Ovary (tissue), 9 donors: Measurements from ENCODE around the gene ANKK1. TPM values are rescaled to one million over a fixed set of nuclear protein-coding genes. Genes with fewer than 3 reads are reported as not detected.

Source experiments
- DNase-seq, 5 donors: peaks; one replicate each; pipeline ENCODE4 v3.0.0-alpha.2; 2019 to 2020
- H3K27ac ChIP-seq, 2 donors: fragments of 200-600 bp; one replicate each; pipeline versions ENCODE4 v1.5.1 to v1.8.0; 2019 to 2022
- H3K27me3 ChIP-seq: fragments of 200-600 bp; one replicate; pipeline ENCODE4 v1.8.0; 2022
- H3K36me3 ChIP-seq: fragments of 200-600 bp; sonication (generic); one replicate; pipeline ENCODE4 v1.5.1; 2019
- H3K4me1 ChIP-seq: one replicate; pipeline ENCODE4 v1.8.1; 2013; ENCODE audit warnings: mild to moderate bottlenecking, moderate library complexity; ENCODE audit not compliant: insufficient read depth
- H3K4me3 ChIP-seq: fragments of 200-600 bp; sonication (generic); one replicate; pipeline ENCODE4 v1.5.1; 2017
- H3K9me3 ChIP-seq, 2 donors: fragments of 200-600 bp in 1 of 2; sonication (generic) in 1 of 2; one replicate each; pipeline versions ENCODE4 v1.5.1 to v1.8.1; 2013 to 2019; ENCODE audit warnings: mild to moderate bottlenecking in 1 of 2, moderate library complexity in 1 of 2
- EP300 ChIP-seq: sonication (generic); formaldehyde crosslinking; IDR thresholded peaks from one replicate; pipeline ENCODE4 v1.6.1; 2017; ENCODE audit warnings: antibody characterized with exemption
- POLR2A ChIP-seq: fragments of 450-650 bp; IDR thresholded peaks from one replicate; pipeline ENCODE4 v1.6.1; 2017; ENCODE audit warnings: antibody characterized with exemption, mild to moderate bottlenecking, moderate library complexity
- WGBS, 3 donors: extraction: QIAGEN DNeasy Blood & Tissue Kit in 1 of 3; methylation state at CpG; one replicate each; pipeline versions ENCODE4 v1.1.5 to v1.1.7; 2013 to 2017; 5-methylcytosine and 5-hydroxymethylcytosine counted together
- intact Hi-C, 4 donors: fragments of 100-400 bp; cut with DNase I; formaldehyde crosslinking; loops; one replicate each; pipeline versions ENCODE4 v1.11.0 to v1.15.1; 2022 to 2023
- polyA plus RNA-seq, 2 donors: library from polyadenylated mRNA; stranded (reverse); fragments of 200-250 nt in 1 of 2; fragments of 350-450 nt in 1 of 2; fragmentation: Illumina TruSeq in 1 of 2; extraction: RNeasy Lipid Tissue Mini Kit (QIAGEN cat#74804) in 1 of 2; gene quantifications; one replicate each; pipeline ENCODE4 v1.2.3, GENCODE V29; 2013 to 2014
- total RNA-seq, 7 donors: library from RNA; depleted of rRNA in 2 of 7; stranded (reverse); fragments of >200 nt in 2 of 7; fragmentation: NEBNext Ultra II Directional in 3 of 7; extraction: Animal tissue kit (Norgen Biotek cat#: 25700) in 3 of 7; gene quantifications; one replicate each; pipeline versions ENCODE4 v1.1.0 to v1.2.4, GENCODE V29; 2016 to 2023
- TF ChIP-seq, protein P1 (sequence below), 3 donors: fragments of 450-650 bp in 2 of 3; fragments of 200-600 bp in 1 of 3; IDR thresholded peaks; one replicate each; pipeline versions ENCODE4 v1.5.1 to v1.8.0; 2016 to 2022; ENCODE audit warnings: antibody characterized with exemption in 3 of 3, mild to moderate bottlenecking in 1 of 3
- donor health status: DM: no; HTN: no; CAD: no; lungs with moderate emphysema.
- donor health status: DM: no; HTN: no; CAD: no.
- donor health status: Bipolar disorder and iron deficiency.
- donor health status: DM: yes; HTN: yes; CAD: no.
- donor health status: DM: no; HTN: no; CAD: no.
- donor health status: DM: yes; HTN: yes; CAD: no.

Gene ANKK1
- total and polyA plus RNA-seq, 9 donors, result 0.34 to 2.4 (median 0.63) TPM; not detected in 1

DNA sequence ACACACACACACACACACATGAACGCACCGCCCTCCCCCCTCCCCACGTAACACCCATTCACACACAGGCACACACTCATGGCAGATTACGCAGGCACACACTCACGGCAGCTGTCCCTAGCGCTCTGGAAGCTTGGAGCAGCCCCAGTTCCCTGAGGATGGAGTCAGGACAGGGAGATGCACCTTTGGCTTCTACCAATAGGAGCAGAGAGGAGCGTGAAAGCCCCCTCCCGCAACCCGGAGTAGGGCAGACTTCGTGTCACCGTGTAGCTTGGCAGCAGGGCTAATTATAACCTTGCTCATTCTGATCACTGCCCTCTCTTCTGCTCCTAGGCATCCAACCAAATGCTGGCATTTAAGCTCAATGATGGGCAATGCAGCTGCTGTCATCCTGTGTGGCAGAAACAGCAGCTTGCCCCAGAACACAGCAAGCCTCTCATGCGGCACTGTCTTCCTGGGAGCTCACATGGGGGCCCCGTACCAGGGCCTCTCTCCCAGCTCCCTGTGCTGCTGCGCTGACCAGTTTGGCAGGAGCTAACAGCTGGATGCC, 31.9 kb downstream of the ANKK1 start:
- no peaks in the 10 kb centered on the region for H3K4me1 ChIP-seq
- H3K27ac ChIP-seq, result no peak overlapping the region
- H3K36me3 ChIP-seq, result no peaks in the 10 kb centered on the region
- no peak for DNase-seq
- no peaks in the 10 kb centered on the region for H3K27me3 ChIP-seq
- intact Hi-C loops, result no loop called here
- TF ChIP-seq, protein P1, sequence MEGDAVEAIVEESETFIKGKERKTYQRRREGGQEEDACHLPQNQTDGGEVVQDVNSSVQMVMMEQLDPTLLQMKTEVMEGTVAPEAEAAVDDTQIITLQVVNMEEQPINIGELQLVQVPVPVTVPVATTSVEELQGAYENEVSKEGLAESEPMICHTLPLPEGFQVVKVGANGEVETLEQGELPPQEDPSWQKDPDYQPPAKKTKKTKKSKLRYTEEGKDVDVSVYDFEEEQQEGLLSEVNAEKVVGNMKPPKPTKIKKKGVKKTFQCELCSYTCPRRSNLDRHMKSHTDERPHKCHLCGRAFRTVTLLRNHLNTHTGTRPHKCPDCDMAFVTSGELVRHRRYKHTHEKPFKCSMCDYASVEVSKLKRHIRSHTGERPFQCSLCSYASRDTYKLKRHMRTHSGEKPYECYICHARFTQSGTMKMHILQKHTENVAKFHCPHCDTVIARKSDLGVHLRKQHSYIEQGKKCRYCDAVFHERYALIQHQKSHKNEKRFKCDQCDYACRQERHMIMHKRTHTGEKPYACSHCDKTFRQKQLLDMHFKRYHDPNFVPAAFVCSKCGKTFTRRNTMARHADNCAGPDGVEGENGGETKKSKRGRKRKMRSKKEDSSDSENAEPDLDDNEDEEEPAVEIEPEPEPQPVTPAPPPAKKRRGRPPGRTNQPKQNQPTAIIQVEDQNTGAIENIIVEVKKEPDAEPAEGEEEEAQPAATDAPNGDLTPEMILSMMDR (IDR thresholded peaks at IDR 0.05), result no peak
- TF ChIP-seq EP300 (no peak), POLR2A (no peak)
- H3K9me3 ChIP-seq, result no peaks in the 10 kb centered on the region
- 71 to 78% (median 77%) methylated on average over 14 of the region's 14 CpGs for WGBS, 3 donors
- H3K4me3 ChIP-seq, result no peak overlapping the region

DNA sequence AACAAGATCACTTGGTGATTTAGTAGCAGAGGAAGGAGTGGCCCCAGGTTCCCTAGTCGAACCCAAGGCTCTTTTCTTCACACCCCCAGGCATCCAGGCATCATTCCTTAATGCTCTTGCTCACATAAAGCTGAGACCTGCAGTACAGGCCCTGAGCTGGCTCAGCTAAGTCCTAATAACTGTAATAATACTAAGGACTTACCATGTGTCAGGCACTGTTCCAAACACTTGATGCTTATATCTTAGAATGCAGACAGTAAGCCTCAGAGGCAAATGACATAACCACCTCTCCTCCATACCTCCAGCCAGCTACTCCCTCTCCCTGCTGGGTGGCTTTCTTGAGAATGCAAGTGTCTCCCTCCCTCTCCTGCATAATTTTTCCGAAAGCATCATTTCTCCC, 33.2 kb downstream of the ANKK1 start:
- intact Hi-C loops, result no loop called here
- TF ChIP-seq, protein P1 (IDR thresholded peaks at IDR 0.05), result no peak
- no peak for TF ChIP-seq EP300
- no peak for TF ChIP-seq POLR2A
- no peak overlapping the region for H3K4me3 ChIP-seq
- H3K27me3 ChIP-seq, result no peaks in the 10 kb centered on the region
- no peaks in the 10 kb centered on the region for H3K9me3 ChIP-seq
- no peaks in the 10 kb centered on the region for H3K36me3 ChIP-seq
- no peaks in the 10 kb centered on the region for H3K4me1 ChIP-seq
- no peak overlapping the region for H3K27ac ChIP-seq
- 41 to 51% (median 47%) methylated on average over 2 of the region's 2 CpGs for WGBS, 3 donors
- no peak for DNase-seq

DNA sequence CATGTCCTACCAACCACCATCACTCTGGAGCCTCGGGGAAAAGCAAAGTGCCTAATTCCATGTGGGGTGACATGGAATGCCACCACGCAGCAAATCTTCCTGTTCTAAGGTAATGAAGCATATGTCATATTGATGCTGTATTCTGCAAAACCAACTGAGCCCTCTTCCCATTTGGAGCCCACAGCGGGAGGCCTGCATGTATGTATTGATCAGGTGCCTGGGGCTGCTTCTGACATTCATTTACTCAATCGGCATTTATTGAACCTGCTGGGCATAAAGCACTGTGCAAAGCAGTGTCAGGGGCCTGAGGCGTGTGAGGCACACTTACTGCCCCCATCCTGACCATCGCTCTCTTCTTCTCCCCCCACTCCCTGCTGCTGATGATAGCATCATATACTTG, 39.1 kb downstream of the ANKK1 start:
- DNase-seq, result no peak
- intact Hi-C loops, result no loop called here
- Histone ChIP-seq H3K36me3 (no peaks in the 10 kb centered on the region), H3K27me3 (no peaks in the 10 kb centered on the region), H3K4me3 (no peak overlapping the region), H3K27ac (no peak overlapping the region), H3K9me3 (no peaks in the 10 kb centered on the region), H3K4me1 (no peaks in the 10 kb centered on the region)
- WGBS, 3 donors, result 85 to 93% (median 92%) methylated on average over 6 of the region's 6 CpGs
- TF ChIP-seq POLR2A (no peak), EP300 (no peak)

DNA sequence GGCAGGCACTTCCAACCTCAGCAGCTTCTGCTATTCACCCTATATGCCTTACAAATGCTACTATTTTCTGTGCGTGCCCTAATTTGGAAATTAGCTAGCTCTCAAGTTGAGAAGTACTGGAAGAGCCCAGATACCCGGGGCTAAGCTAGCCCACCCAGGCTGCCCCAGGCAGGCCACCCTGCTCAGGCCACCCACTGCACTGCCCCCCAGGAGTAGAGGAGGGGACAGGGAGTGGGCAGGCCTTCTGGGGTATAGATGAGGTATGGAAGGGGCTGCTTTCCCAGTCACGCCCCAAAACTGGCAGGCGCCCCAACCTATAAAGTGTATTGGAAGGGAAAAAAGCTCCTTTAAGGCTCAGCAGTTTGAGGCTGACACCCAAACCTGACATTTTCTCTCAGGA, 44.2 kb downstream of the ANKK1 start:
- H3K27ac ChIP-seq, result no peak overlapping the region
- no peak for TF ChIP-seq EP300
- TF ChIP-seq, protein P1 (IDR thresholded peaks at IDR 0.05), result no peak
- no peak for TF ChIP-seq POLR2A
- no peaks in the 10 kb centered on the region for H3K36me3 ChIP-seq
- peaks cover 2% of the 10 kb centered on the region for H3K4me1 ChIP-seq
- WGBS, 3 donors, result 80 to 88% (median 83%) methylated on average over 4 of the region's 4 CpGs
- no peaks in the 10 kb centered on the region for H3K9me3 ChIP-seq
- H3K27me3 ChIP-seq, result no peaks in the 10 kb centered on the region
- no peak overlapping the region for H3K4me3 ChIP-seq
- intact Hi-C loops, result no loop called here
- no peak for DNase-seq

DNA sequence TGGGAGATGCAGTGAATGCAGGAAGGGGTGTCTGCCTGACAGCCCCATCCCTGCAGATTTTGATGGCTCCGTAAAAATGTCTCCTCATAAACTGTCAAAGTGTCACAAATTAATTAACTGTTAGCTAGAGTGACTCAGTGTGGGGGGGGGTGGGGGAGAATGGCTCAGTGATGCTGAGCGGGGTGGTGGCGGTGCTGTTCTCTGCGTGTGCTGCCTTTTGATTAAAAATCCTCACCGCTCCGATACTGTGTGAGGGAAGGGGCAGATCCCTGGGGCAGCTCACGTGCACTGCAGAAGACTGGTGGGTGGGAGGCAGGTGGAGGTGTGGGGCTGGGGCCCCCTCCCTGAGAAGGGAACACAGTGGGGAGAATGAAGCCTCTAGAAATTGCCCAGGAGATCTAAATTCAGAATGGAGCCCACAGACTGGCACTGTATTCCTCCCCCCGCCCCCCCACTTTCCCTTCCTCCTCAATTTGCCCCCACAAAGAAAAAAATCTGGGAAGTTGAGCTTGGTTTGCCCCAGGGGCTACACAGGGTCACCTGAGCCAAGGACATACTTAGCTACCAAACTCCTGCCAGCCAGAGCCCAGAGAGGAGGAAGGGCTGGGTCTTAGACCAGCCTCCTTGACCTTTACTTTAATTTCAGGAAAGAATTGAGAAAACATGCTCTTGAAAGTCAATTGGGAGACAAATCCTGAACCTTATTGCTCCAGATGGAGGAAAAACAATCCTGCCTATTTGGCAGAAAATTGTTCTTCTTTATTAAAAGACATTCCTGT, 47.8 kb downstream of the ANKK1 start:
- H3K27me3 ChIP-seq, result no peaks in the 10 kb centered on the region
- WGBS, 3 donors, result 64 to 80% (median 70%) methylated on average over 7 to 8 of the region's 8 CpGs
- no peaks in the 10 kb centered on the region for H3K9me3 ChIP-seq
- no peak overlapping the region for H3K4me3 ChIP-seq
- TF ChIP-seq POLR2A, result no peak
- no peak for TF ChIP-seq EP300
- TF ChIP-seq, protein P1 (IDR thresholded peaks at IDR 0.05), result no peak
- DNase-seq, result no peak
- no peak overlapping the region for H3K27ac ChIP-seq
- intact Hi-C loops, result no loop called here
- H3K36me3 ChIP-seq, result no peaks in the 10 kb centered on the region
- peaks cover 2% of the 10 kb centered on the region for H3K4me1 ChIP-seq
